ENCODE data around the gene RETSAT. TPM values are rescaled to one million over a fixed set of nuclear protein-coding genes. Genes with fewer than 3 reads are reported as not detected.
"Not testable (repeated sequence)": the region's sequence is repeated elsewhere in the genome, so short reads cannot be mapped to it uniquely, and the experiment has no call there.

RETSAT gene
- total RNA-seq, 1 donor from 2014 or later, result 16.6 TPM

DNA sequence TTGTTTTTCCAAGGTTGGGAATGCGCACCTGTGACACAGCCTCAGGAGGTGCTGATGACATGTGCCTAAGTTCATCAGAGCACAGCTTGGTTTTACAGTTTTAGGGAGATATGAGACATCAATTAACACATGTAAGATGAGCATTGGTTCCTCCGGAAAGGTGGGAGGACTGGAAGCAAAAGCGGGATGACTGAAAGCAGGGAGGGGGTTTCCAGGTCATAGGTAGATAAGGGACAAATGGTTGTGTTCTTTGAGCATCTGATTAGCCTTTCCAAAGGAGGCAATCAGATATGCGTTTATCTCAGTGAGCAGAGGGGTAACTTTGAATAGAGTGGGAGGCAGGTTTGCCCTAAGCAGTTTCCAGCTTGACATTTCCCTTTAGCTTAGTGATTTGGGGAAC lies 29.5 kb upstream of the RETSAT start:
- no peak for DNase-seq (ENCODE audit: low spot score)
- intact Hi-C loops (cut with DNase I), result no loop called here

DNA sequence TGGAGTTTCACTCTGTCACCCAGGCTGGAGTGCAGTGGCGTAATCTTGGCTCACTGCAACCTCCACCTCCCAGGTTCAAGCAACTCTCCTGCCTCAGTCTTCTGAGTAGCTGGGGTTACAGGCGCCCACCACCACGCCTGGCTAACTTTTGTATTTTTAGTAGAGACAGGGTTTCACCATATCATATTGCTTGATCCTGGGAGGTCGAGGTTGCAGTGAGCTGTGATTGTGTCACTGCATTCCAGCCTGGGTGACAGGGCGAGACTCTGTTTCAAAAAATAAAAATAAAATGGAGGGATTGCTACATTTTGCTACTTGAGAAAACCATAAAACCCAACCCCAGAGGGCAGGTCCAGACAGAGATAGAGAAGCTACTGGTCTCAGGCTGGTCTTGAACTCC lies 28.8 kb upstream of the RETSAT start:
- DNase-seq (ENCODE audit: low spot score); intact Hi-C loops (cut with DNase I): not testable (repeated sequence)

DNA sequence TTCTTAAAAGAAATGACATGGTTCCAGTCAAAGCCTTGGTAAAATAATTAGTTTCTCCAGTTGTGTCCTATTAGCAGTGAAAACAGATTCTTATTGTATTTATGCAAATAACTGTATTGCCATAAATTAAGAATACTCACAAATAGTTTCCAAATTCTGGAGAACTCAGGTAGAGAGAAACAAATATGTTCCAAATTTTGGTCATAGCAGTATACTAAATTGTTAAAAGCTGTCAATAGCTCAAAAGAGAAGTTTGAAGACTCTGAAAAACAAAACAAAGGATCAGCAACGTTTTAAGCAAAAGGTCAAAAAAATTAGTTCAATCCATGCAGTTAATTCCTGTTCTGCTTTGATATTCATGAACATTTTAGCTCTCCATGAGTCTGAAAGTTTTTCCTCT lies 25.7 kb upstream of the RETSAT start:
- intact Hi-C loops (cut with DNase I), result no loop called here
- no peak for DNase-seq (ENCODE audit: low spot score)

DNA sequence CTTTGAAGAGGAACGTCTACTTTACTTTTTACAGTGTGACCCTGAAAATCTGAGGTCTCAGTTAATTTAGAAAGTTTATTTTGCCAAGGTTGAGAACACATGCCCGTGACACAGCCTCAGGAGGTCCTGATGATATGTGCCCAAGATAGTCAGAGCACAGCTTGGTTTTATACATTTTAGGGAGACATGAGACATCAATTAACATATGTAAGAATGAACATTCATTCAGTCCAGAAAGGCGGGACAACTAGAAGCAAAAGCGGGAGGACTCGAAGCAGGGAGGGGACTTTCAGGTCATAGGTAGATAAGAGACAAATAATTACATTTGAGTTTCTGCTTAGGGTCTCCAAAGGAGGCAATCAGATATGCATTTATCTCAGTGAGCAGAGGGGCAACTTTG lies 23.9 kb upstream of the RETSAT start:
- intact Hi-C loops (cut with DNase I), result no loop called here

DNA sequence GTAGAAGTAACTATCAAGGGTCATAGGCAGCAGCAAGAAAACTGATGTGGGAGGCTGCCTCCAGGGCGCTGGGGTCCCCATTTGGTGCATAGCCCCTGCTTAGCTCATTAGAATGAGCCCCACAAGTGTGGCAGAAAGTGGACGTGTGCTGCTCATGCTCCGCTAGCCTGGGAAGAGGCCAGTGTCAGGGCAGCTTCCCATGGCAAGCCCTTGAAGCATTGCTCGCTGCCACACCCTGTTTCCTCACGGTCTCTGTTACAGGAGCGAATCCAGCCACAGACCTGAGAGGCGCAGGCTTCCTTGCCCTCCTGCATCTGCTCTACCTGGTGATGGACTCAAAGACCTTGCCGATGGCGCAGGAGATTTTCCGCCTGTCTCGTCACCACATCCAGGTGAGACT lies 22.8 kb upstream of the RETSAT start:
- no peak for DNase-seq (ENCODE audit: low spot score)
- intact Hi-C loops (cut with DNase I), result no loop called here

More for the DNA sequence above, 23.9 kb upstream of the RETSAT start:
- no peak for DNase-seq (ENCODE audit: low spot score)

DNA sequence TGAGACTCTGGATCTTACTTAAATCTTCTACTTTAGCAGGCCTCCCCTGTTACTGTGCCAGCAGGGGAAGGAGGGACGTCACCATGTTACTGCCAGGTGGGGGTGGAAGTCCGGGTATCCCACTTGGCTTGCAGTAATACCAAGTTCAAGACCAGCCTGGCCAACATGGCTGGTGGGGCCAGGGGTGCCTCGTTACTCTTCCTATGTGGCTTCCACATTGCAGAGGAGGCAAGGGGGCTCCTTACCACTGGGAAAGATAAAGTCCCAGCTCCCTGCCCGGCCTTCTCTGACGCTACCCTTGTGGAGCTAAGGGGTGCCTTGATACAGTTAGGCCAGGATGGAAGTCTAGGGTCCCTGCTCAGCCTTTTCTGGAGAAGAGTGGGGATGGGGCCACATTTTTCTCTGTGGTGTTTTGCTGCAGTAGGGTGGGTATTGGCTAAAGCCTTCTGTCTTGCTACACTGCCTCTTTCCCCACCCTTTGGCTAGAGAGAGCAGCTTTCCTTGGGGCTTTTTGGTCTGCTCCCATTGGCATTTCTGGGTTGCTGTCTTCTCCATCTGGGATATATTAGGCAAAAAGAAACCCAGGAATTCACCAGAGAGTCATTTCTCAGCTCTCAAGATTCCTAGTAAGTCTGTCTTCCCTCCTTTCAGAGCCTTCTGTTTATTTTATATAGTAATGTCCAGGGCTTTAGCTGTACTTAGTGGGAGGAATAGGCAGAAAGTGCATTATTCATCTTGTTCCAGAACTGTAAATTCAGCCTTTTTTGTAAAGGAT lies 22.1 kb upstream of the RETSAT start:
- intact Hi-C loops (cut with DNase I), result no loop called here
- DNase-seq (ENCODE audit: low spot score), result no peak

DNA sequence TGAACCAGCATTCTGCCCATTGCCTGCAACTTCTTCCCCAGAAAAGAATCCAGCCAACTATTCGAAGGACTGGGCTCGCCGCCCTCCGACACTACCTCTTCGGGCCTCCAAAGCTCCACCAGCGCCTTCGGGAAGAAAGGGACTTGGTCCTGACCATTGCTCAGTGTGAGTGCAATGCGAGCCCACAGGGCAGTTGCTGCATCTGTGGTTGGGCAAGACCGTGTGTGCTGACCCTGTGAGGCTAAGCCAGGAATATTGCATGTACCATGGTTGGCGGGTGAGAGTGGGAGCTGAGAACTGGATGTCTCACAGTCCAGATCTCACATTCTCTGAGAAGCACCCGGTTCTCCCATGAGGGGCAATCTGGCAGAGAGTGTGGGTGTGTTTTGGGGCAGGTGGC lies 16.7 kb upstream of the RETSAT start:
- intact Hi-C loops (cut with DNase I), result no loop called here
- no peak for DNase-seq (ENCODE audit: low spot score)

DNA sequence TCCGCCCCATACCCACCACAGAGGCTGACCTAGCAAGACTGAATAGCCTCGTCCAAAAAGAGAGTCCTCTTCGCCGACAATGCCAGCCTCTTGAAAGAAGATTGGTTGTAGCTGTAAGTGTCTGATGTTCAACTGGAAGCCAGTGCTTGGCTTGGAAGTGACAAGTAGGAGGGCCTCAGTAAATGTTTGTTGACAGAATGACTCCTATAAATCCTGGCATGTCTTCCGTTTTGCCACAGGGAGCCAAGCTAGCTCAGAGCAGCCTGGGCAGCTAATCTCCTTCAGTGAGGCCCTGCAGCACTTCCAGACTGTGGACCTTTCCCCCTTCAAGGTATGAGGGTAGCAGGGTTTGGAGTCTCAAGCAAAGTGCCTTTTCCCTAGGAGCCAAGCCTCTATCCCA lies 15.2 kb upstream of the RETSAT start:
- intact Hi-C loops (cut with DNase I), result no loop called here
- no peak for DNase-seq (ENCODE audit: low spot score)

DNA sequence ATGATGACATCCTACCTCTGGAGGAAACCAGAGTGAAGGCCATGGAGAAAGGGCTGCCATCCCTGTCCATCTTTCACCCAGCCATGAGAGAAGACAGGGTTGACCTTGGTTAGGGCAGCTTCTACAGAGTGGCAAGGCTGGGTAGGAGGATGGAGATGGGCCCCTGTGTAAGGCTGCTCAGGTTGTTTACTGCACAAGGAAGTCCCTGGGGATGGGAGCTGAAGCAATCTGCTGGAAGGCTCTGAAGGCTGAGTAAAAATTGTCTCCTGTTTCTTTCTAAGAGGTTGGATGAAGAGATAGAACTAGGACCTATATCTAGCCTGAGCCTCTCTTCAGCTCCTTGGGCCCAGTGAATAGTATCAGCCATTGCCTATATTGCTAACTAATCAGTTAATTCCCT lies 14.6 kb upstream of the RETSAT start:
- no peak for DNase-seq (ENCODE audit: low spot score)
- intact Hi-C loops (cut with DNase I), result no loop called here

DNA sequence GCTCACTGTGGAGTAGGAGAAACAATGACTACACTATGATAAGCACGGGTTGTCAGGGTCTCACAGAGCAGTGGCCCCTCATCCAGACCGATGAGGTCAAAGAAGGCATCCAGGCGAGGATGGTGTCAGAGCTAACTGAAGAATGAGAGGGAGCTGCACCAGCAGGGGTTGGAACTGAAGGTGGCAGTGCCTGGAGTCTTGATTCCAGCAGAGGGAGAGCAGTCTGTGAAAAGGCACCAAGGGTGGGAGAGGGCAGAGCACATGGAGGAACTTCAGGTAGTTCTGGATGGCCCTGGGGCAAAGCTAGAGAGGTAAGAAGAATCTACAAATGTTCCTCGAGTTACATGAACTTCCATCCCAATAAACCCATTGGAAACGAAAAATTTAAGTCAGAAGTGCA lies 12.9 kb upstream of the RETSAT start:
- DNase-seq (ENCODE audit: low spot score), result no peak
- intact Hi-C loops (cut with DNase I), result no loop called here

DNA sequence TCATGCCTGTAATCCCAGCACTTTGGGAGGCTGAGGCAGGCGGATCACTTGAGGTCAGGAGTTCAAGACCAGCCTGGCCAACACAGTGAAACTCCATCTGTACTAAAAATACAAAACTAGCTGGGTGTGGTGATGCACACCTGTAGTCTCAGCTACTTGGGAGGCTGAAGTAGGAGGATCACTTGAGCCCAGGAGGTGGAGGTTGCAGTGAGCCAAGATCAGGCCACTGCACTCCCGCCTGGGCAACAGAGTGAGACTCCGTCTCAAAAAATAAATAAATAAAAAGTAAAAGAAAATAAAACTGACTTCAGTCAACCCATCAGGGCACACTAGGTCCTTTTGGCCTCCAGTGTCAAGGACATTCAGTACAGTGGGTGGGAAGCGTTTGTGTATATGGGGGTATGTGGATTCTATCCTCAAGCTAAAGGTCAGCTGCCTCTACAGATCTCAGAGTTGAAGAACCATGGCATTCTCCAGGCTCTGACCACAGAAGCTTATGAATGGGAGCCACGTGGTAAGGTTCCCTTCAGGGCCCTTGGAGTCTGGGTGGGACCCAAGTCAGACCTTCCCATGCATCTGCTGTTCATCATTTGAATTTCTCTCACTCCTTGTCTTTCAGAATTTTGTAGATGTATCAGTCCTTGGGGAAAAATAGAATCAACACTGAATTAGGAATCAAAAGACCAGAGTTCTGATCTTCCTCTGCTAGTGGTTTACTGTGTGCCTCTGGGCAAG lies 8.5 kb upstream of the RETSAT start:
- peak; percentile 26 for DNase-seq (ENCODE audit: low spot score)
- intact Hi-C loops (cut with DNase I), result not testable (repeated sequence)

DNA sequence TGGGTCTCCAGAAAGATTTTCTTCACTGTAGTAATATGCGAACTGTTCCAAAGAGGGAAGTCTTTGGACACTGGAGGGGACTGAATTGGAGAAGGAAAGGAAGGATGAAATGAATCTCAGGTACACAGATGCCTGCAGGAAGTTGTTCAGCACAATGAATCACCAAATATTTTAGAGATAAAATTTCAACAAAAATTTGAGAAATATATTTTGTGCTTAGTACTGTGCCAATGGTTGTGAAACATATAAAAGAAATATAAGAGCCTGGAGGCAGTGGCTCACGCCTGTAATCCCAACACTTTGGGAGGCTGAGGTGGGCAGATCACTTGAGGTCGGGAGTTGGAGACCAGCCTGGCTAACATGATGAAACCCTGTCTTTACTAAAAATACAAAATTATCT lies 3.4 kb upstream of the RETSAT start:
- DNase-seq (ENCODE audit: low spot score), result no peak
- intact Hi-C loops (cut with DNase I), result no loop called here

DNA sequence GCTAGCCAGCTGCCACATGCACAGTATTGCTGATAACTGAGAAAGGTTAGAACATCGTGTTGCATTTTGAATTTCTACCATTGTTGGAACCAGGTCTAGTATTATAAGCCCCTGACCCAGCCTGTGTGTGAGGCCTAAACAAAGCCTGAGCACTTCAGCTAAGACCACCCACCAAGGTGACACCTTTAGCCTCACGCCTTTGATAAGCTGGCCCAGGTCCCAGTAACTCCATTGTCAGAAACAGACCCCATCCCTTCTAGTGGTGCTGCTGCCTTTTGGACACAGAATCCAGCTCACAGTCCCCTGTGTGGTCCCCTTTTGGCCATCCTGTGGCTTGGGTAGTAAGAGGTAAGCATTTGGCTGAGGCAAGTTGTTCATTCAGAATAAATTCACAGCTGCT lies 1.9 kb upstream of the RETSAT start:
- intact Hi-C loops (cut with DNase I), result no loop called here

DNA sequence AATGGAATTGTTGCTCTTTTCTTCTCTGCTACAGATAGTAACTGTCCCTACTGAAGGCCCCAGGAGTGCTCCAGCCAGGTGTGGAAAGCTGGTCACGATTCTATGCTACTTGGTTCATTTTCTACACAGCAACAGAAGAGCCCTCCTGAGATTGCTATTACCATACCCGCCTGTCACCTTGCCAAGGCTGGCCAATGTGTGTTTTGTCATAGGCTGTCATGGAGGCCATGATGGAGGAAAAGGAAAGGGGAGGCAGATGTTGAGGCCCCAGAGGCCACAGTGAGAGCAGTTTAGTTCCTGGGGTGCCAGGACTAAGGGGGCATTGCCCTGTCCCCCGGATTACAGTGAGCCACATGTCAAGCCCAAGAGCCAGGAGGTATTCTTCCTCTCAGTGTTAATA lies 1.2 kb upstream of the RETSAT start:
- intact Hi-C loops (cut with DNase I), result no loop called here
- DNase-seq (ENCODE audit: low spot score), result peak; percentile 66

More for the DNA sequence above, 1.9 kb upstream of the RETSAT start:
- DNase-seq (ENCODE audit: low spot score), result peak; percentile 39

DNA sequence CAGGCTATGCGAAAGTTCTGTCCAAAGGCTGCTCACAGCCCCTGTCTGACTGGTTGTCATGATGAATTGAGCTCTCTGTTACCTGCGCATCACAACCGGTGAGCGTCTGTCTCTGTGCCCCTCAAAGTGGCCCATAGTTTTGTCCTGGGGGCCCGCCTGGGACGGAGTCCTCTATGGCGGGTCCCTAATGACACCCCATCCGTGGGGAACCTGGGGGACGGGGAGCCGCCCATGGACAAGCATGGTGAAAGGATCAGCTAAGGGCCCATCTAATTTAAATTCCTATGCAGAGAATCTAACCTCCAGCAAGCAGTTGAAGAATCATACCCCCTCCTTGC lies 714 bp upstream of the RETSAT start:
- DNase-seq (ENCODE audit: low spot score), result peak; percentile 72
- intact Hi-C loops (cut with DNase I), result no loop called here

DNA sequence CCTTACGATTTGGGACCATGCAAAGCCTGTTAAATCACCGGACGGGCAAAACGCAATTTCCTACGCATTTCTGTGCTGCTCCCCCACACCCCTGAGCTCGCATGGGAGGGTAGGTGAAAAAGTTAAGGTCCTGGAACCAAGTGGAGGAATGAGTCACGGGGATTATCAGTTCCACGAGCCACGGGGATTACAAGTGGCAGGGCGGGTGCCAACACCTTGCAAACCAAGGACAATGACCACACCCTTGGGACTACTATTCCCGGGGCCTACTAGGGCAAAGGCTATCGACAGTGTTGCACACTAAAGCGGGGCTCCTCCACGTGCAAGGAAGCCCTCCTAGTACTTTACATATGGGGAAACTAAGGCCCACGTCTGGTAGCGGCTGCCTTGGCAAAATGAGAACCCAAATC lies 447 bp downstream of the RETSAT start:
- intact Hi-C loops (cut with DNase I), result no loop called here

DNA sequence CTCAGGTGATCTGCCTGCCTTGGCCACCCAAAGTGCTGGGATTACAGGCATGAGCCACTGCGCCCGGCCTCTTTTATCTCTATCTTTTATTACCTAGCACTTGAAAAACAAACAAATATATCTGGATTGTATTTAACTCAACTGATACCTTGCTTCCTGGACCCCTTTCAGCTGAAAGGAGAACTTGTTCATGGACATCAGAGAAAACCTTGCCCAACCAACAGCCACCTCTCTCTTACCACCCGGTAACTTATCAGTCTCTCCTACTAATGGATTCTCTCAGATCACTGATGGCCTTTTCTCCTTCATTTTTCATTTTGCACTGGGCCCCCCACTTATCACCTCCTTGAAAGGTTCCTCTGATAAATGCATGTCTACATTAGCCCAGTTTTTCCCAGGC lies 6.7 kb downstream of the RETSAT start:
- DNase-seq (ENCODE audit: low spot score), result no peak
- intact Hi-C loops (cut with DNase I), result no loop called here

More for the DNA sequence above, 447 bp downstream of the RETSAT start:
- peak; percentile 53 for DNase-seq (ENCODE audit: low spot score)

DNA sequence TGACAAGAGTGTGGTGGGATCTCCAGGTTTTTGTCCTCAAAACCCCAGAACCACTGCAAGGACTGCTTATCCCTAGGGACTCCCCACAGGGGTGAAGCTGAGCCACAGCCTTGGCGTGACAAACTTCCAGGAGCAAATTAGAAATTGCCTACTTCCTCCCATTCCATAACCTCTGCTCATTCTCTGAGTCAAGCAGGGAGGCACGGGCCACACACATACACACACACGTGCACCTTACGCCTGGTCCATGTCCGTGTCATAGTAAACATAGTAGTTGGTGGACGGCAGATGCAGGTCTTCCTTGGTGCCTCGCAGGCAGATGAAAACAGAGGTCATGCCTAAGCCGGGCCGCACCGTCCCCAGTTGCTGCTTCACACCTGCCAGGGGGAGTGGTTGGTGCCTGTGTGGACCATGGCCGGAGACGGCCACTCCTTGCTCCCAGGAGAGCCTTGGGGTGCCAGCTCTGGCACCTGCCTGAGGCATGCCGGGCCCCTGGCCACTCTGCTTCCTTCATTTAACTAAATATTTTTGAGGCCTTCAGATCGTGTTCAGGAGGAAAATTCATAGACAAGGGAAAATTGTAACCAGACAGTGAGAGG lies 9.9 kb downstream of the RETSAT start:
- intact Hi-C loops (cut with DNase I), result no loop called here
- DNase-seq (ENCODE audit: low spot score), result no peak

DNA sequence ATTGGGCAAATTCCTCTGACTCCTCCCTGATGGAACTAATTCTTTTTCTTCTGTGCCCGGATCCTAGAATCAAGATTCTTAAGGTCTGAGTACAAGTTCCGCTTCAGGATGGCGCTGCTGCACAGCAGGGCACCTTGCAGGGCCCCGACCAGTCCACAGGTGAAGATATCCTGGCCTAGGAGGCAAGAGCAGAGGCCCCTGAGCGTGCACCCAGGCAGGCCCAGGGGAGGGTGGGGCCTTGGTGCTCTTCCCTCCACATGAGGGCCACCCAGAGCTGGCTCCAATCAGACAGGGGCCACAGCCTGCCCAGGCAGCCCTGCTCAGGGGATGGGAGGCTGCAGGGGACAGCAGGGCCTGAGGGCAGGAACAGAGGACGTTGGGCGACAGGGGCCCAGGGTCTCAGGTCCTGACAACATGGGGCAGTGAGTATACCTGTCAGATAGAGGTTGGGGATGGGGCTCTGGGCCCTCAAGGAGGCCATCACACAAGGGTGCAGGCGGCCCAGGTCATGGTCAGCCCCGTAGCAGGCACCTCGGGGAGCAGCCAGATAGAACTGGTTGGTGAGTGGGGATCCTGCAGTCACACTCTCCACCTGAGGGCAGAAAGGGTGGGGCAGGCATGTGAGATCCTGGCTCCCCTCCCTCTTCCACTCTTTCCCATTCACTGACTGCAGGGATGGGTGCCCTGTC lies 11.0 kb downstream of the RETSAT start:
- DNase-seq (ENCODE audit: low spot score); intact Hi-C loops (cut with DNase I): not testable (repeated sequence)

DNA sequence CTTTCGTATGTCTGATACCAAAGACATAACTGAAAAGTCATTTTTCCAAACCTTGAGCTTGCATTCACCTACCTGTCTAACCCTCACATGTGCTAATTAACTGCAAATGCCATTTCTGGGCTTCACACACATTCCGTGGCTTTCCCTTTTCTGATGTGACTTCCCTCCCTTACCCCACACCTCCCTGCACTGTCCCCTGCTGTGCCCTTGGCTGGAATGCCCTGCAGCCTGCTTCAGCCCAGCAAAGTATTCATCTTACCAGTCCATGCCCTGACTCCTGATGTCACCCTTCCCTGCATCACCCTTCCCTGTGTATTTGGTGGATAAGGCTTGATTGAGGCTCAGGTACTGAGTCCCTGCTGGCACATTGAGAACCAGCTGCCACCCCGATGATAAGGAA lies 12.2 kb downstream of the RETSAT start:
- no peak for DNase-seq (ENCODE audit: low spot score)
- intact Hi-C loops (cut with DNase I), result no loop called here

All from cardiac septum (tissue), 1 donor.